DMS53 (cell line): ENCODE data around the gene FBXW11.
A peak's percentile ranks its signal among the peaks of the same experiment; 100 is the strongest.

ENCODE experiments used
- DNase-seq: peaks from one replicate; lab custom pipeline; 2025; lab: John Stamatoyannopoulos, UW

Gene FBXW11

DNA sequence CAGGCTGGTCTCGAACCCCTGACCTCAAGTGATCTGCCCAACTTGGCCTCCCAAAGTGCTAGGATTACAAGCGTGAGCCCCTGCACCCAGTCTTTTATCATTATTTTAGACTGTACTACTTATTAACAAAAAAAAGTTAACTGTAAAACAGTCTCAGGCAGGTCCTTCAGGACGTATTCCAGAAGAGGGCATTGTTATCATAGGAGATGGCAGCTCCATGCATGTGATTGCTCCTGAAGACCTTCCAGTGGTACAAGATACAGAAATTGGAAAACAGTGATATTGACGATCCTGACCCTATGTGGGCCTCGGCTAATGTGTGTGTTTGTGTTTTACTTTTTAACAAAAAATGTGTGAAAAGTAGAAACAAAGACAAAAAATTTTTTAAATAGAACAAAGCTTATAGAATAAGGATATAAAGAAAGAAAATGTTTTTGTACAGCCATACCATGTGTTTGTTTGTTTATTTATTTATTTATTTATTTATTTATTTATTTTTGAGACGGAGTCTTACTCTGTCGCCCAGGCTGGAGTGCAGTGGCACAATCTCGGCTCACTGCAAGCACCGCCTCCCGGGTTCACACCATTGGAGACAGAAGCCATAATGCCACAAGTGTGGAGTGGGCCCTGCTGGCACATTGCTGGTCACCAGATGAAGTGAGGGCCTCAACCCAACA is 13.8 kb upstream of the FBXW11 start:
- peak; percentile 19 for DNase-seq

- no peak for DNase-seq
Measured at GRCh38 chr5:172015346-172015745, 8.9 kb upstream of the FBXW11 start.

DNA sequence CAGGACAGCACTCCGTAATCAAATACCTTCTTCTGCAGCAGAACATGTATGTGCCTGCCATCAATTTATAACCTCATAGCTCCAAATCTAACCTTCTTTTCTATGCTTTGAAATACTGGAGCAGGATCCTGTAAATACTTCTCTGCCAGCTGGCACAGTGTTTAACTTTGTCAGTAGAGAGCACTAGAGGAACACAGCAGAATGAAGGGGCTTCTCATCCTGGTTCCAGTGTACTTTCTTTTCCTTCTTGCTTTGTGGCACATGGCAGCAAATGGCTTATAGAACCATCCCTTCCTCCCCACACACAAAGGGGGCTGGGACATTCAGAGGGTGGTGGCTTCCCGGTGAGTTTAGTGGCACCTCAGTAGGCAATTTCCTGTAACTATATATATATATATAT is 3.8 kb upstream of the FBXW11 start:
- peak; percentile 68 for DNase-seq

GRCh38 chr5:172009536-172010270 is 3.3 kb upstream of the FBXW11 start:
- peak; percentile 17 for DNase-seq

DNA sequence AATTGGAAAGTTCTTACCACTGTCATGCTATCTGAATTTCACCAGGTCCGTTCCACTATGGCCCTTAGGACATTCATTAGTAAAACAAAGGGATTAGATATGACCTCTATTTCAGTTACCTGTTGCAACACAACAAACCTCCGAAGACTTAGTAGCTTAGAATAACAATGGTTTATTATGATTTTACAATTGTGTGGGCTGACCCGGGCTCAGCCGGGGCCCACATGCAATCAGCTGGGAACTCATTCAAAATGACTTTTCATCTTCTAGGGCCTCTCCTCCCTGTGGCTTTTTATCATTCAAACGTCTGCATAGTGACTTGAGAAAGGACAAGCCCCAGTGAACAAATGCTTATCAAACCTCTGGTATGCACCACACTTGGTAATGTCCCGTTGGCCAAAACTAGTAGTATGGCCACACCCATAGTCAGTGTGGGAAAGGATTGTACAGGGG is 2.3 kb upstream of the FBXW11 start:
- no peak for DNase-seq

DNA sequence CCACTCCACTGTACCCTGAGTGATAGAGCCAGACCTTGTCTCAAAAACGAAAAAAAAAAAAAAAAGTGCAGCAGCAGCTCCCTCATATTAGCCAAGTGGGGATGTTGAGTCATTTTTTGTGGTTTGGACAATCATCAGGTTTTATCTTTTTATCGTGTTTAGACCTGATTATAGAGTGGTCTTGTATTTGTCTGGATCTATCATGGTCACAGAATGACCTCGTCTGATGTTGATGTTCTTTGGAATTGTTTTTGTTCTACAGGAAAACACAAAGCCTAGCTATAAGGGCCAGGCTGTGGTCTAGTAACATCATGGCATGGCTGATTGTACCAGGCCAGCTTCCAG is 1.6 kb upstream of the FBXW11 start:
- DNase-seq = no peak

DNA sequence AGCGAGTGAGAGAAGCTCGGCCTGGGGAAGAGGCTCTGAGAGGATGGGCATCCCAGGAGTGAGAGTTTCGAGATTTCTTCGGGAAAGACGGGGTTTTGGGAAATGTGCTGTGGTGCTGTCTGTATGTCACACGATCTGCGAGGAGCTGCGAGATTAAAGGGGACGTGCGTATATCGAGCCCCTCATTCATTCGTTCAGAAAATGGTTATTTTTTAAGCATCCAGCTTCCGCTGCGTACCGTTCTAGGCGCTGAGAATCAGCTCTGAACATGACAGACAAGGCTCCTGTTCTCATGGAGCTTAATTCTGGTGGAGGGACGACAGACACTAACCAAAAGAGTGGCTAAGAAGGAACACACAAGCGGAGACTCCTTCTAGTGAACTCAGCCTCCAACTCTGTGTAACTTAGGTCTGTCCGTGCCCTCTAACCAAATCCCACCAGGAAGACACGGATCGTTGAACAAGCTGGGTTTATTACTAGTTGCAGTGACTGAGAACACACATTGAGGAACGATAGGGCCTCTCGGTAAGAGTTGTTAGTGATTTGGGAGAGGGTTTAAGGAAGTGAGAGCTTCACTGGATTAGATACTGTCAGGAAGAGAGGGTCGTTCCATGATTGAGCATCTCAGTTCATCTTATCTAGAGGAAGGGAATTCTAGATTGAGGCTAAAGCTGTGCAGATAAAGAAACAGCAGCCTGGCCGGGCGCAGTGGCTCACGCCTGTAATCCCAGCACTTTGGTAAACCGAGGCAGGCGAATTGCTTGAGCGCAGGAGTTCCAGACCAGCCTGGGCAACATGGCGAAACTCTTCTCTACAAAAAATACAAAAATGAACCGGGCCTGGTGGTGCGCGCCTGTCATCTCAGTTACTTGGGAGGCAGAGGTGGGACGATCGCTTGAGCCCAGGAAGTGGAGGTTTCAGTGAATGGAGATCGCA is 1.0 kb upstream of the FBXW11 start:
- DNase-seq = peak; percentile 68

GRCh38 chr5:172005708-172006320 is 624 bp downstream of the FBXW11 start:
- DNase-seq = peak; percentile 74

DNA sequence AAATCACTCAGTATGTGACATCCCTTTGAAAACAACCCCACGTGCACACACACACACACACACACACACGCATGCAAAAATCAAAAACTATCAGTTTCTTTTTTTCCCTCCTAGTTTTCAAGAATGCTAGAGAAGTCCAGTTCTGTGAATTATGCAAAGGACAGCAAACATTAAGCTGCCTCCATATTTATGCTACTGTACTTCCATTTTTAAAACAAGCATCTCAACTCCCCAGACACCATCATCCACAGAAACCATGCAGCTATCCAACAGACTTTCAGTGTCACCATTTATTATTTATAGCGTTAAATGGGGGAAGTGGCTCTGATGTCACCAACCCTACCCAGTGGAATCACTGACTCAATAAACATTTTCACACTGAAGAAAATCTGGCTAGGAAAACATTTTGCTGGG is 1.6 kb downstream of the FBXW11 start:
- peak; percentile 31 for DNase-seq

GRCh38 chr5:172003746-172004145 is 2.7 kb downstream of the FBXW11 start:
- DNase-seq = no peak

DNA sequence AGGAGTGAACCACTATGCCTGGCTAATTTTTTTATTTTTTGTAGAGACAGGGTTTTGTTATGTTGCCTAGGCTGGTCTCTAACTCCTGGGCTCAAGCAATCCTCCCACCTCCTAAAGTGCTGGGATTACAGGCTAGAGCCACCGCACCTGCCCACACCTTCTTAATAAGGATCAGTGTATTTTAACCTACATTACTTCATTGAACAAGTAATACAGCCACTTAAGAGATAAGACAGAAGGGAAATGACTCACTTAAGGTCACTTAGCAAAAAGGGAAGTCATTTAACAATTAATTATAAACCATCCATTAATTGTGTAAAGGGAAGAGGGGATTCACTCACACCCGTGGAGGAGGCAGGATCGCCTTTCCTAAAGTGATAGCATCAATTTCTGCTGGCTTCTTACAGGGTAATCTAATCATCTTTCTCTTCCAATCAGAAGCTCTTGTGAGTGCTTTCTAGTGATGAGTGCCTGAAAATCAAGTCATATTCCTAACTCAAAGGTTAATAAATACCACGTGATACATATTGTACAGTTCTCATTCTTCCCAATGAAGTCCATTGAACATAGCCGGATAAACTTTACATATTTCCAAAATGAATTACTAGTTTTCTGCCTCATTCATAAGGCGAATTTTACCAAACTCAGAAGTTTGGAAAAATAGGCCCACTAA is 3.5 kb downstream of the FBXW11 start:
- DNase-seq = no peak

DNA sequence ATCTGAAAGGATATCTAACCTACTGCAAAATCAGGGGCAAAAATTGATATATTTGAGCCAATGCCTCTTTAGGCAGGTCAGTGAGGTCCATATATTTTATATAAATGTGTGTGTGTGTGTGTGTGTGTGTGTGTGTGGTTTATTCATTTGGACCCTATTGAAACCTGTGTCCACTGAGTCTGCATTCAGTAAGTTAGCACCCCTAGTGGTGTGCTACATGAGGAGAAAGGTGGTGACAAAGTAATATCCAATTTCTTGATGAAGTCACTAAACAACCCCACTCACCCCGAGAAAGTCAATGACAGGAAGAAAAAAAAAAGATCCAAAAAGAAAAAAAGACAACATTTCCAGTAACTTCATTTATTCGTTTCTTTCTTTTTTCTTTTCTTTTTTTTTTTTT is 4.1 kb downstream of the FBXW11 start:
- peak; percentile 55 for DNase-seq

DNA sequence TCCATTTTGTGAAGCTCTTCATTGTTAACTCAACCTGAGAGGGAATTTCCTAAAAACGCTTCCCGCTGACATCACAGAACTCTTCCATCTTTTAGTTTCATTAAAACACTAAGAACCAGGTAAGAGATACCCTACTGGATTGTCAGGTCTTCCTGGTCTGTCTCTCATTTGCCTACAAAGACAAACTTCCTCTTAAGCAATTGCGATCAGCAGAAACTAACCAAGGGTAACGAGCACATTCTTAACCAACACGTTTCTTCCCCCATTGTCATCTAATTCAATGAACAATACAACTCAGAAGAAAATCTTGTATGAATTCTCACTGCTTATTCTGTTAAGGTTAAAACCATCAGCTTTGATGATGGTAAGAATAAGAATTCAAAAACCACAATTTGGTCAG is 6.6 kb downstream of the FBXW11 start:
- no peak for DNase-seq

DNA sequence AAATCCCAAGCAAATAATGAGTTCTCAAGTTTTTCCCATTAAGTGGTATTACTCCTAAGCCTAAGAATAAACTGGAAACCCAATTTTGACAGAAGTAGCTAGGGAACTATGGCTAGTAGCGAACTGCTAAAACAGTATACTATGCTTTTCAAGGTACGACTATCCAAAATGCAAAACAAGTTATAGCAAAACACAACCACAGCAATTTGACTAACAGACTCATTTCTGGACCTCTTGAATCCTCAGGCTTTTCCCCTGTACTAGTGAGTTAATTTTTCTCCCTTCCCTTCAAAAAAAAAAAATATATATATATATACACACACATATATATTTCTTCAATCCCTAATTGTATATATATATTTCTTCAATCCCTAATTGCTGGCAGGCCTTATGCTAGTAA is 7.3 kb downstream of the FBXW11 start:
- DNase-seq = no peak

- DNase-seq = no peak
Measured at GRCh38 chr5:171997011-171997410, 9.4 kb downstream of the FBXW11 start.

GRCh38 chr5:171992813-171993212 is 13.6 kb downstream of the FBXW11 start:
- no peak for DNase-seq

GRCh38 chr5:171992305-171992704 is 14.1 kb downstream of the FBXW11 start:
- DNase-seq = no peak

DNA sequence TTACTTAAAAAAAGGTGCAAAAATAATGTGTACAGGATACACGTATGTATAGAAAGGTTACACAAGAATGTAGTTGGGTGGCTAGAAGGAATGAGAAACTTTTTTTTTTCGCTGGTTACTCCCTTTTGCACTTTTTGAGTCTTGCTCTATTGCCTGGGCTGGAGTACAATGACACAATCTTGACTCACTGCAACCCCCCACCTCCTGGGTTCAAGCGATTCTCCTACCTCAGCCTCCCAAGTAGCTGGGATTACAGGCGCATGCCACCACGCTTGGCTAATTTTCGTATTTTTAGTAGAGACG is 15.8 kb downstream of the FBXW11 start:
- DNase-seq = no peak

DNA sequence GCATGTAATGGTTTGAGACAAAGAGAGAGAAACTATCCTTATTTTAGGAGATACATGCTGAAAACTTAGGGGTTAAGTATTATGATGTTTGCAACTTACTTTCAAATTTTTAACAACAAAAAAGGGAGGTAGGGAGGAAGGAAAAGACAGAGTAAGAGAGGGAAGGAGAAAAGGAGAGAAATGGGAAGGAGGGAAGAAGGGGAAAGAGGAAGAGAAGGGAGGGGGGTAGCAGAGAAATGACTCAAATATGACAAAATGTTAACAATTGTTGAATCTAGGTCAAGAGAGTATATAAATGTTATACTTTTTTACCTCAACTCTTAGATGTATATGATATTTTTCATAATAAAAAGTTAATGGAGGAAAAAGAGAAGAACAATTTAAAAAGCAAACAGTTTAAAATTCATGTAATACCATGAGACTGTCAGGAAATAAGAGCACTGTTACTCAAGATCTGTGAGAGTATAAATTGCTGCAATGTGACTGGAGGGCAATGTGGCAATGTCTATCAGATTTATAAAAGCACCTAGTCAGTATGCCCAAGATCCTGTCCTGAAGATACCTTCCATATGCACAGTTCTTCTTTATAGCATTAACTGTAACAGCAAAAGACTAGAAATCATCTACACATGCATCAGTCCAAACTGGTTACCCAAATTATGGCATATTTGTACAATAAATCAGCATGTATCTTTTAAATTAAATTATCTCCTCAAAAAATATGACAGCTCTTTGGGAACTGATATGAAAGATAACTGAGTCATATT is 16.3 kb downstream of the FBXW11 start:
- no peak for DNase-seq

- DNase-seq = no peak
Measured at GRCh38 chr5:171989276-171989675, 17.2 kb downstream of the FBXW11 start.

- no peak for DNase-seq
Measured at GRCh38 chr5:171986772-171987171, 19.7 kb downstream of the FBXW11 start.
